Loucy (cell line): ENCODE results near the gene ZNF705A.

Experiments
- H2AFZ ChIP-seq: fragments of 200-600 bp; sonication (generic); 2 replicates; pipeline ENCODE4 v1.6.0; 2016; ENCODE audit warnings: antibody characterized with exemption, mild to moderate bottlenecking, low read length, moderate library complexity
- H3F3A ChIP-seq: fragments of 200-600 bp; 2 replicates; pipeline ENCODE4 v1.6.0; 2016; ENCODE audit warnings: antibody characterized with exemption, low read depth, mild to moderate bottlenecking
- H3K27me3 ChIP-seq: fragments of 200-600 bp; sonication (generic); 2 replicates; pipeline ENCODE4 v1.6.1; 2014; ENCODE audit warnings: low read length, mild to moderate bottlenecking; ENCODE audit not compliant: insufficient read depth, poor library complexity, severe bottlenecking
- H3K36me3 ChIP-seq: fragments of 200-600 bp; sonication (generic); 2 replicates; pipeline ENCODE4 v1.6.1; 2016; ENCODE audit warnings: low read length; ENCODE audit not compliant: insufficient read depth
- H3K4me1 ChIP-seq: fragments of 200-600 bp; sonication (generic); 2 replicates; pipeline ENCODE4 v1.5.1; 2014; ENCODE audit warnings: low read length, mild to moderate bottlenecking; ENCODE audit not compliant: insufficient read depth, poor library complexity, severe bottlenecking
- H3K4me2 ChIP-seq: fragments of 200-600 bp; sonication (generic); 2 replicates; pipeline ENCODE4 v1.6.0; 2014; ENCODE audit warnings: antibody characterized with exemption, low read length, low read depth, mild to moderate bottlenecking; ENCODE audit not compliant: poor library complexity, severe bottlenecking
- H3K4me3 ChIP-seq: fragments of 200-600 bp; sonication (generic); 2 replicates; pipeline ENCODE4 v1.5.1; 2014; ENCODE audit warnings: low read length, mild to moderate bottlenecking, mixed read lengths; ENCODE audit not compliant: poor library complexity, severe bottlenecking
- H3K79me2 ChIP-seq: fragments of 200-600 bp; sonication (generic); 2 replicates; pipeline ENCODE4 v1.6.1; 2014; ENCODE audit warnings: low read length; ENCODE audit not compliant: insufficient read depth
- H3K9ac ChIP-seq: fragments of 200-600 bp; sonication (generic); 2 replicates; pipeline ENCODE4 v1.6.0; 2014; ENCODE audit warnings: mild to moderate bottlenecking, low read depth, low read length, moderate library complexity; ENCODE audit not compliant: poor library complexity, severe bottlenecking
- H3K9me2 ChIP-seq: fragments of 200-600 bp; sonication (generic); replicated peaks from 2 replicates; pipeline ENCODE4 v1.6.1; 2016; ENCODE audit warnings: low read depth, low read length, mixed read lengths
- H3K9me3 ChIP-seq: fragments of 200-600 bp; sonication (generic); 2 replicates; pipeline ENCODE4 v1.6.1; 2014; ENCODE audit warnings: mild to moderate bottlenecking, antibody characterized with exemption, low read length, low read depth; ENCODE audit not compliant: insufficient read depth
- H4K20me1 ChIP-seq: fragments of 200-600 bp; sonication (generic); 2 replicates; pipeline ENCODE4 v1.6.0; 2014; ENCODE audit warnings: antibody characterized with exemption, low read length, mild to moderate bottlenecking; ENCODE audit not compliant: insufficient read depth, poor library complexity, severe bottlenecking
- CTCF ChIP-seq: fragments of 200-600 bp; sonication (generic); conservative IDR thresholded peaks from 2 replicates; pipeline ENCODE4 v1.5.1; 2014; ENCODE audit warnings: mild to moderate bottlenecking, antibody characterized with exemption, low read length
- EZH2phosphoT487 ChIP-seq: fragments of 200-600 bp; IDR thresholded peaks from 2 replicates; pipeline ENCODE4 v1.6.1; 2018; ENCODE audit warnings: antibody characterized with exemption, mild to moderate bottlenecking, moderate library complexity, borderline replicate concordance

ZNF705A gene

GRCh38 chr12:8143261-8143660 is 13.6 kb upstream of the ZNF705A start:
- Histone ChIP-seq H3K4me3 (no peak overlapping the region), H3K9ac (no peak overlapping the region), H3K9me2 (no peaks in the 10 kb centered on the region), H3K27me3 (no peaks in the 10 kb centered on the region), H4K20me1 (no peaks in the 10 kb centered on the region), H3F3A (no peaks in the 10 kb centered on the region), H3K9me3 (no peaks in the 10 kb centered on the region), H3K4me1 (no peaks in the 10 kb centered on the region), H3K4me2 (no peak overlapping the region), H2AFZ (no peak overlapping the region), H3K36me3 (no peaks in the 10 kb centered on the region), H3K79me2 (no peaks in the 10 kb centered on the region)
- TF ChIP-seq EZH2phosphoT487 (no peak), CTCF (no peak)

GRCh38 chr12:8145754-8146441 is 10.9 kb upstream of the ZNF705A start:
- no peaks in the 10 kb centered on the region for H4K20me1 ChIP-seq
- TF ChIP-seq EZH2phosphoT487, result no peak
- TF ChIP-seq CTCF, result no peak
- H3K9me3 ChIP-seq, result no peaks in the 10 kb centered on the region
- no peak overlapping the region for H3K4me2 ChIP-seq
- H3K36me3 ChIP-seq, result no peaks in the 10 kb centered on the region
- no peak overlapping the region for H3K9ac ChIP-seq
- H3K9me2 ChIP-seq, result no peaks in the 10 kb centered on the region
- no peak overlapping the region for H2AFZ ChIP-seq
- H3K27me3 ChIP-seq, result no peaks in the 10 kb centered on the region
- H3K4me1 ChIP-seq, result no peaks in the 10 kb centered on the region
- H3K4me3 ChIP-seq, result no peak overlapping the region
- H3K79me2 ChIP-seq, result no peaks in the 10 kb centered on the region
- no peaks in the 10 kb centered on the region for H3F3A ChIP-seq

- Histone ChIP-seq H3K9me3 (no peaks in the 10 kb centered on the region), H4K20me1 (no peaks in the 10 kb centered on the region), H3K4me1 (no peaks in the 10 kb centered on the region), H3K4me2 (no peak overlapping the region), H3K79me2 (no peaks in the 10 kb centered on the region), H2AFZ (no peak overlapping the region), H3K9ac (no peak overlapping the region), H3K9me2 (no peaks in the 10 kb centered on the region), H3F3A (no peaks in the 10 kb centered on the region), H3K36me3 (no peaks in the 10 kb centered on the region), H3K4me3 (no peak overlapping the region), H3K27me3 (no peaks in the 10 kb centered on the region)
- TF ChIP-seq CTCF (no peak), EZH2phosphoT487 (no peak)
Measured at GRCh38 chr12:8146442-8146771, 10.4 kb upstream of the ZNF705A start.
